Panc1 (cell line): Measurements from ENCODE around the gene SMG6. TPM values are rescaled to one million over a fixed set of nuclear protein-coding genes. Genes with fewer than 3 reads are reported as not detected.

Experiments used
- ATAC-seq: fragments of 200-7000 bp; cut with Tn5 transposase; 2 replicates; pipeline ENCODE4 v1.9.1; 2020; ENCODE audit warnings: mild to moderate bottlenecking, moderate library complexity
- BruUV-seq: library from RNA; stranded (reverse); fragments of 400-500 nt; replicated peaks from 2 replicates; lab custom pipeline; 2021; lab: Mats Ljungman, UMichigan
- CTCF ChIA-PET: fragments of 300-600 bp; sonication (Branson Sonifier 250); formaldehyde crosslinking; loops from one replicate; lab custom pipeline; 2022; ENCODE audit warnings: antibody characterized with exemption; lab: Charles Lee
- POLR2A ChIA-PET: fragments of 300-600 bp; sonication (Branson Sonifier 250); formaldehyde crosslinking; loops from one replicate; lab custom pipeline; 2022; ENCODE audit warnings: antibody characterized with exemption; lab: Charles Lee
- DNase-seq: peaks from one replicate; pipeline ENCODE4 v3.0.0-alpha.2; 2010; ENCODE audit warnings: low read depth, low spot score
- H3K27ac ChIP-seq: 2 replicates; pipeline ENCODE4 v1.5.1; 2011; ENCODE audit warnings: mild to moderate bottlenecking, low read length, inconsistent platforms
- H3K27me3 ChIP-seq: fragments of 200-500 bp; sonication (Bioruptor generic); 2 replicates; pipeline ENCODE4 v1.6.0; 2014; ENCODE audit warnings: low read length, inconsistent platforms; ENCODE audit not compliant: control insufficient read depth, insufficient read depth
- H3K36me3 ChIP-seq: fragments of 200-500 bp; sonication (Bioruptor generic); 2 replicates; pipeline ENCODE4 v1.5.1; 2014; ENCODE audit warnings: inconsistent platforms, mild to moderate bottlenecking, low read length, moderate library complexity; ENCODE audit not compliant: control insufficient read depth, insufficient read depth
- H3K4me1 ChIP-seq: 2 replicates; pipeline ENCODE4 v1.5.1; 2011; ENCODE audit warnings: inconsistent platforms, mild to moderate bottlenecking, low read length, moderate library complexity; ENCODE audit not compliant: control insufficient read depth, insufficient read depth
- H3K4me3 ChIP-seq, 2 experiments: 2 replicates each; pipeline ENCODE4 v1.5.1; 2011 to 2012; ENCODE audit warnings: low read depth in 2 of 2, low read length in 2 of 2, mild to moderate bottlenecking in 2 of 2, inconsistent platforms in 1 of 2, moderate library complexity in 1 of 2
- H3K9me3 ChIP-seq: fragments of 200-500 bp; sonication (Bioruptor generic); 2 replicates; pipeline ENCODE4 v1.5.1; 2014; ENCODE audit warnings: low read depth, mild to moderate bottlenecking, inconsistent platforms, low read length, moderate library complexity; ENCODE audit not compliant: control insufficient read depth, insufficient read depth
- CTCF ChIP-seq: fragments of 450-650 bp; IDR thresholded peaks from 2 replicates; pipeline ENCODE4 v1.5.1; 2017; ENCODE audit warnings: mild to moderate bottlenecking
- POLR2AphosphoS5 ChIP-seq: IDR thresholded peaks from 2 replicates; pipeline ENCODE4 v1.6.1; 2012; ENCODE audit warnings: mild to moderate bottlenecking, low read depth, low read length, moderate library complexity
- SIN3A ChIP-seq: IDR thresholded peaks from 2 replicates; pipeline ENCODE4 v1.6.1; 2012; ENCODE audit warnings: low read depth, mild to moderate bottlenecking, low read length, moderate library complexity, borderline replicate concordance; ENCODE audit not compliant: insufficient read depth
- TCF7L2 ChIP-seq: IDR thresholded peaks from 2 replicates; pipeline ENCODE4 v1.6.1; 2011; ENCODE audit warnings: mild to moderate bottlenecking, low read depth, low read length, inconsistent platforms
- in situ Hi-C: cut with HindIII; loops from 2 replicates; pipeline ENCODE4 v1.10.0; 2016; ENCODE audit warnings: low sequenced_read_pairs, low pct_unique_long_range_greater_than_20kb
- intact Hi-C: fragments of 100-400 bp; cut with micrococcal nuclease; formaldehyde crosslinking; loops from one replicate; pipeline ENCODE4 v1.10.0; 2022; ENCODE audit not compliant: unreplicated experiment
- total RNA-seq: library from RNA; stranded (reverse); gene quantifications from one replicate; pipeline ENCODE4 v1.2.1, GENCODE V29; 2021; ENCODE audit not compliant: unreplicated experiment
- TF ChIP-seq, protein P1 (sequence below), 2 experiments: IDR thresholded peaks; 2 replicates each; pipeline ENCODE4 v1.6.1; 2011 to 2012; ENCODE audit warnings: low read depth in 2 of 2, control low read depth in 1 of 2, low read length in 1 of 2, mild to moderate bottlenecking in 1 of 2, moderate library complexity in 1 of 2; ENCODE audit not compliant: insufficient read depth in 1 of 2

The SMG6 gene
- total RNA-seq, 1 experiment from 2014 or later: 17.8 TPM

DNA sequence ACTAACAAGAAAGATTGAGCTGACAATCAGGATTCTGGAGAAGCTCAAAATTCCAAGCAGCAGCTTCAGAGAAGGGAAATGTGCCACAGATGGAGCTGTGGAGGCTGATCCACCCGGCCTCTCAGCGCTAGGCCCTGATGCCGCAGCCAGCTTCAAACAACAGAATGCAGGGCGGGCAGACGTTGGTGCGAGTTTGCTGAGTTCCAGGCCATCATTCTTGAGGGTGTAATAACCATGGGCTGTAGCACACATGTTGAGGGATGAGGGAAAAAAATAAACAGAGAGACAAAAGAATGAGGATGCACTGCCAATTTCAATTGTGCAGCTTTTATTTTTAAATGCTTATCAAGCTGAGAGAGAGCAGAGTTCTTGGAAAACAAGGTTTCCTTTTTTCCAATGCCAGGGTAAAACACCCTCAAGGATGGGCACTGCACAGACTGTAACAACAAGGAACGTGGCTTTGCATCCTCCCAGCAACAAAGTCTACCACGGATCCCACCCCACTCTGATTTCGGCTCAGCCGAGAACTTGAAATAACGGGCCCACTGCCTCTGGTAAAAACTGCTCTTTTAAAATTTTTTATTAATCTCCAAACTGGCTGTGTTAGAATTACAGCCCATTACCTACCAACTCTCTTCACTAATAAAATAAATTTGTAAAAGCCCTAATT is 90.2 kb downstream of the SMG6 start:
- no TSS peak for BruUV-seq
- CTCF ChIA-PET: no interaction called here

DNA sequence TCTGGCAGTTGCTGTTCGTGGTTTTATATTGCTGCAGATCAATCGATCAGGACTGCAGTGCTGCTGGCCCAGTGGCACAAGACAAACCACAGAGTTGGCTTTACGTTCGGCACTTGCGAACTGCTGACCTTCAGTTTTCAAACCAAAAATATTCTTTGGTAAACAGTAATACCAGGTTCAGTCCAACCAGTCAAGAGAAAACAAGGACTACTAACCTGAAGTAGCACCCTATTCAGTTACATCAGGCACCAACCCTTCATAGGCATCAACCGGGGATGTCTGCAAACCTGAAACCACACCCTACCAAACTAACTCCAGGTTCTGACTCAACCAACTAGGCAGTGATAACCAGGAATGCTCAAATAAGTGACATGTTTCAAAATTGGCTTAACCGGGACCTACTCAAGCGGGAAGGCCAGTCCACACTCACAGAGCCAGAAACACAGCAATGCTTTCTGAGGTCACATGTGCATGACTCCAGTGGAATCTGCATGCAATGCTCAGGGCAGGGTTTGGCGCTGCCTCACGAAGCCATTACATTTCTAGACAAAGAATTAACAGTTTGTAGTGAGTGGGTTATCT is 91.1 kb downstream of the SMG6 start:
- no peak for TF ChIP-seq TCF7L2
- H3K4me1 ChIP-seq: no peaks in the 10 kb centered on the region
- no peaks in the 10 kb centered on the region for H3K9me3 ChIP-seq
- no peak for DNase-seq
- no peaks in the 10 kb centered on the region for H3K27me3 ChIP-seq
- in situ Hi-C loops: no loop called here
- POLR2A ChIA-PET: no interaction called here
- no TSS peak for BruUV-seq
- CTCF ChIA-PET: no interaction called here
- H3K27ac ChIP-seq: no peak overlapping the region
- H3K36me3 ChIP-seq: no peaks in the 10 kb centered on the region
- intact Hi-C loops: no loop called here
- H3K4me3 ChIP-seq: no peak overlapping the region
- ATAC-seq: no peak

More for the DNA sequence above, 90.2 kb downstream of the SMG6 start:
- Histone ChIP-seq H3K4me1 (no peaks in the 10 kb centered on the region), H3K4me3 (no peak overlapping the region), H3K36me3 (no peaks in the 10 kb centered on the region), H3K9me3 (no peaks in the 10 kb centered on the region), H3K27me3 (no peaks in the 10 kb centered on the region), H3K27ac (no peak overlapping the region)
- TF ChIP-seq, protein P1, sequence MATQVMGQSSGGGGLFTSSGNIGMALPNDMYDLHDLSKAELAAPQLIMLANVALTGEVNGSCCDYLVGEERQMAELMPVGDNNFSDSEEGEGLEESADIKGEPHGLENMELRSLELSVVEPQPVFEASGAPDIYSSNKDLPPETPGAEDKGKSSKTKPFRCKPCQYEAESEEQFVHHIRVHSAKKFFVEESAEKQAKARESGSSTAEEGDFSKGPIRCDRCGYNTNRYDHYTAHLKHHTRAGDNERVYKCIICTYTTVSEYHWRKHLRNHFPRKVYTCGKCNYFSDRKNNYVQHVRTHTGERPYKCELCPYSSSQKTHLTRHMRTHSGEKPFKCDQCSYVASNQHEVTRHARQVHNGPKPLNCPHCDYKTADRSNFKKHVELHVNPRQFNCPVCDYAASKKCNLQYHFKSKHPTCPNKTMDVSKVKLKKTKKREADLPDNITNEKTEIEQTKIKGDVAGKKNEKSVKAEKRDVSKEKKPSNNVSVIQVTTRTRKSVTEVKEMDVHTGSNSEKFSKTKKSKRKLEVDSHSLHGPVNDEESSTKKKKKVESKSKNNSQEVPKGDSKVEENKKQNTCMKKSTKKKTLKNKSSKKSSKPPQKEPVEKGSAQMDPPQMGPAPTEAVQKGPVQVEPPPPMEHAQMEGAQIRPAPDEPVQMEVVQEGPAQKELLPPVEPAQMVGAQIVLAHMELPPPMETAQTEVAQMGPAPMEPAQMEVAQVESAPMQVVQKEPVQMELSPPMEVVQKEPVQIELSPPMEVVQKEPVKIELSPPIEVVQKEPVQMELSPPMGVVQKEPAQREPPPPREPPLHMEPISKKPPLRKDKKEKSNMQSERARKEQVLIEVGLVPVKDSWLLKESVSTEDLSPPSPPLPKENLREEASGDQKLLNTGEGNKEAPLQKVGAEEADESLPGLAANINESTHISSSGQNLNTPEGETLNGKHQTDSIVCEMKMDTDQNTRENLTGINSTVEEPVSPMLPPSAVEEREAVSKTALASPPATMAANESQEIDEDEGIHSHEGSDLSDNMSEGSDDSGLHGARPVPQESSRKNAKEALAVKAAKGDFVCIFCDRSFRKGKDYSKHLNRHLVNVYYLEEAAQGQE (IDR thresholded peaks at IDR 0.05; ENCODE audit: insufficient read depth in 1 of 2, low read depth in 2 of 2, low read length in 1 of 2): no peak
- no peak for TF ChIP-seq CTCF
- no peak for TF ChIP-seq POLR2AphosphoS5
- TF ChIP-seq SIN3A: no peak
- TF ChIP-seq TCF7L2: no peak
- POLR2A ChIA-PET: no interaction called here
- DNase-seq (no peak), ATAC-seq (no peak)
- in situ Hi-C loops (no loop called here), intact Hi-C loops (no loop called here)

GRCh38 chr17:2211661-2212399 is 91.8 kb downstream of the SMG6 start:
- in situ Hi-C loops (no loop called here), intact Hi-C loops (no loop called here)
- no peaks in the 10 kb centered on the region for H3K36me3 ChIP-seq
- no peak for ATAC-seq
- no TSS peak for BruUV-seq
- H3K9me3 ChIP-seq: no peaks in the 10 kb centered on the region
- ChIA-PET CTCF (no interaction called here), POLR2A (no interaction called here)
- TF ChIP-seq POLR2AphosphoS5 (no peak), TCF7L2 (no peak), SIN3A (no peak)
- no peak overlapping the region for H3K4me3 ChIP-seq
- H3K27ac ChIP-seq: no peak overlapping the region
- no peaks in the 10 kb centered on the region for H3K27me3 ChIP-seq
- no peak for DNase-seq
- no peaks in the 10 kb centered on the region for H3K4me1 ChIP-seq
